CD4-positive, alpha-beta T cell treated with Interleukin-15 for 4 hours (primary cell): ENCODE data around the gene PAPOLA.
A peak's percentile ranks its signal among the peaks of the same experiment; 100 is the strongest.

Source experiments
- DNase-seq: peaks from one replicate; pipeline ENCODE4 v3.0.0-alpha.2; 2020; ENCODE audit warnings: low spot score

The PAPOLA gene

GRCh38 chr14:96565811-96566210 lies 63.6 kb downstream of the PAPOLA start:
- DNase-seq = no peak

DNA sequence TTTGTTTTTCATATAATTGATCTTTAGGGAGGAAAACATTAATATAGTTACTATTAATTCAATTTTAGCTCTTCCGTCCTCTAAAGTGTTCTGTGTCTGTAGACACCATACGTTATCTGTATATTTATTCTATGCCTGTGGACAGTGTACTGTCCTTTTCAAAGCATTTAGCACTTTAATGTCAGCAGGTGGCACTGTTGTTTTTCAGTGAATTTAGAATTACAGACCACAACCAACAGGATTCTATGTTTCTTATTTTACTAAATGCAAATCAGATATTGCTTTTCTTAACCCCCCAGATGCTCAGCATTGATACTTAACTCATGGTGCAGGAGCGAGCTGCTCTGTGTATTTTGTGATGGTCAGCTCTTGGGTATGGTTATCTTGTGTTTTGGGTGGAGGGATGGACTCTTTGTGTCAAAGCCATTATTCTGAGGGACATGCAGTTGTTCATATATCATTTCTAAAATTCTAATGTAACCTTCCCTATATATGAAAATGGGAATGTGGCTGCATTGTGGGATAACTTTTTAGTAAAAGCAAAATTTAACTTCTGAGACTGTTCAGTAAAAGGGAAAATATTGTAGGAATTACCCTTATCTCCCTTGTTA lies 65.2 kb downstream of the PAPOLA start:
- peak; percentile 21 for DNase-seq

DNA sequence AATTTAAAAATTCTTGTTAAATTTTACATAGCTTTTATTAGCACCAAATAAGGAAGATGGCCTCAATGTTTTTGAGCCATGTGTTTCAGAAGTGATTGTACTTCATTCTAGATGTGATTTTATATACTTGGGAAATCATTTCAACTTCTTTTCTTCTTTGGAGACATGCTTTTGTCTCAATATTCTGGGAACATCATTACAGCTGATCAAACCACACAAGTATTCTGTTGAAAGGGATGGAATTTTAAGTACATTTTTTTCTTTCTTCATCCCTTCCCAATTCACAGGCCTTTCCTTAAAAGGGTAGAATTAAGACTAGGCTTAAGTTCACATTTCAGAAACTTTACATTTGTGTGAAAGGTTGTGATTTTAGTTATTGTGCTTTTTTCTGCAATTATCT lies 66.4 kb downstream of the PAPOLA start:
- no peak for DNase-seq

DNA sequence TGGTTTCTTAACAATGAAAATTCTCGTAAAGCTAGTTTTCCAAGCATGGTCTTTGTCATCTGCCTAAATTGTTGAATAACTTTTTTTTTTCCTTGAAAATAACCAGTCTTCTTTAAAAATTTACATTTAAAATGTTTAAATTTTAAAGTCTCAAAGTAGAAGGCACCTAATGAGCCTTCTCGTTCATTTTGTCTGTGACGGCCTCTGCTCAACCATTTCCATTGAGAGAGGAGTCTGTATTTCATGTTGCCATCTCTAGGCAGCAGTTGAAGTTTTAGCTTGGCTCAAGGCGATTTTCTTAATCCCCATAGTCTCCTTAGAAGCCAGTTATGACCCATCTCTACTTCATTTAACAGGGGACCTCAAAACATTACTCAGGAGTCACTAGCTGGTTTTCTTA lies 69.1 kb downstream of the PAPOLA start:
- DNase-seq = no peak

DNA sequence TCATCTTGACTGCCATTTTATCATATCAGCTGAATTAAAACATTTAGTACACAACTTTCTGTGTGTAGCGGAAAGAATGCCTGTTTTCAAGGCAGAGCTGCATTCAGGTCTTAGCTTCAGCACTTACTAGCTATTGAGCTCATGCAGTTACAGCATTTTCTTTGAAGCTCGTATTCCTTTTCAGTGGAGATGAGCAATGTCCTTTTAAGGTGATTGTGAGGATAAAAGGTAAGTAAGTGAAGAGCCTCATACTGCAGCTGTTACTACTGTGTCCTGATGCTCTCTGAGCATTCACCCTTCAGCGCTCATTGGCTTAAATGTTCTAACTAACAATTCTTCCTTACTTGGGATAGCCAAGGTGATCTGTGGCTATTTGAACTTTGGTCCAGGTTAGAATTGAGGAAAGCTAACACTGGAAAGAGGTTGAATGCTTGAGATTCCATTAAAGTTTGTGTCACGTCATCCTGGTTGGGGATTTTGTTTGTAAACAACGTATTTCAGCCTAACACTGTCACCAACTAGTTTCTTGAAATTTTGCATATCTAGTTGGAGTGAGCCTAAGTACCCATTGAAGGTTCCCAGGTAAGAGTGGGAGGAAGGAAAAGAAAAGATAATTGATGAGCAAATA lies 71.4 kb downstream of the PAPOLA start:
- no peak for DNase-seq

DNA sequence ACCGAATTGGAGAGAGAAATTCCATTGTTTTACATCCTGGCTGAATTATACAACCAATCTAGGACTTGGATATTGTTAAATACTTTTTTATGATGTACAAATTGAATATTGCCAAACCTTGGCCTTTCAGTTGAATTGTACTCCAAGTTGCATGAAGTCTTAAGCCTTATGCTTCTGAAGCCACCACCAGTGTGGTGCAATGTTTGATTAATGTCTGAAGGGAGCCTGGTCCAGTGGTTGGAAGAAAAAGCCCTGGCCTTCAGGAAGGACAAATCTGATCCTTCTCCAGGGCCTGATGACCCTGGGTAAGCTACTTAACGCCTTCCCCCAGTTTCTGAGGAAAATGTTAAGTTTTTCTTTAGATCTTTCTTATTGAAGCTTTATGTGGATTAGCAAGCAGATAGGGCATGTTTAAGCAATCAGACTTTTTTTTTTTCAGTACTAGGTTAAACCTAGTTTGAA lies 72.0 kb downstream of the PAPOLA start:
- DNase-seq = no peak

- DNase-seq = no peak
Measured at GRCh38 chr14:96574633-96575632, 72.8 kb downstream of the PAPOLA start.

DNA sequence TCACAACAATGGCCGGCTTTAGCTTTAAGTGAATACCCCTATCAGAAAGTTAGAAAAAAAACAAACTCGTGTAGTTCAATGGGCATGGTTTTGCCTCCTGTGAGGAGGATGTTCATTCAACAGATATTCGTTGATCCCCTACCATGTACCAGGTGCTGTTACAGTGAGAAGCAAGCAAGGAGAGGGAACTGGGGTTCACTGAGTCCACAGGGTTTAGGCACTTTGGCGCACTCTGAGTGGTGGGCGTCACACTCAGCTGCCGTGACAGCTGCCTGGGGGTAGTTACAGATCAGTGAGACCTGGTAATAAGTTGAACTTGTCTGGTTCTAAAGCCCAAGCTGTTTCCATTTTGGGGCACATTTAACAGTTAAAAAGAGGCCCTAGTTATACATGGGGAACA lies 74.2 kb downstream of the PAPOLA start:
- no peak for DNase-seq

GRCh38 chr14:96576937-96577336 lies 74.8 kb downstream of the PAPOLA start:
- no peak for DNase-seq

GRCh38 chr14:96578619-96579018 lies 76.4 kb downstream of the PAPOLA start:
- DNase-seq = no peak

DNA sequence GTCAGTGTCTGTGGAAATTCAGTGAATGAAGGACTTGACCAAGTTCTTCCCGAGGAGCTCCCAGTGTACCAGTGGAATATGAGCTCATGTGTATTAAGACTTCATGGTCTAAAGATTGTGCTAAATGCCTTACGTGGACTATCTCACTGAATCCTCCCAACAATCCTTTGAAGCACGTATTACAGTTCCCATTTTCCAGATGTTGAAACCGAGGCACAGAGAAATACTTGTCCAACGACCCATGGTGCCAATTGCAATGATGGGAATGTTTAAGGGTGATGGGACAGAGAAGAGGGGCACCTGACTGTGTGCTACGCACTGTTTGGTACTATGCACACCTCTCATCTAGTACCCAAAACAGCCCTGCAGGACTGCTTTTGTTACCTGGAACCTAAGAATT lies 77.2 kb downstream of the PAPOLA start:
- DNase-seq = no peak

DNA sequence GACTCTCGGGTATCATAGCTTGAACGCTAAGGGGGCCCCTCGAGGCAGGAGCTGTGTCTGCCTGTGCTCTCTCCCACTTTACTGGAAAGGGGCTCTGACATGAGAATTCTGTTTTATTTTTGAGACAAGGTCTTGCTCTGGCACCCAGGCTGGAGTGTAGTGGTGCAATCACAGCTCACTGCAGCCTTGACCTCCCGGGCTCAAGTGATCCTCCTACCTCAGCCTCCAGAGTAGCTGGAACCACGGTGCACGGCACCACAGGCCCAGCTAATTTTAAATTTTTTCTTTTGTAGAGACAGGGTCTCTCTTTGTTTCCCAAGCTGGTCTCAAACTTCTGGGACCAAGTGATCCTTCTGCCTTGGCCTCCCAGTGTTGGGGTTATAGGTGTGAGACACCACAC lies 77.7 kb downstream of the PAPOLA start:
- no peak for DNase-seq

DNA sequence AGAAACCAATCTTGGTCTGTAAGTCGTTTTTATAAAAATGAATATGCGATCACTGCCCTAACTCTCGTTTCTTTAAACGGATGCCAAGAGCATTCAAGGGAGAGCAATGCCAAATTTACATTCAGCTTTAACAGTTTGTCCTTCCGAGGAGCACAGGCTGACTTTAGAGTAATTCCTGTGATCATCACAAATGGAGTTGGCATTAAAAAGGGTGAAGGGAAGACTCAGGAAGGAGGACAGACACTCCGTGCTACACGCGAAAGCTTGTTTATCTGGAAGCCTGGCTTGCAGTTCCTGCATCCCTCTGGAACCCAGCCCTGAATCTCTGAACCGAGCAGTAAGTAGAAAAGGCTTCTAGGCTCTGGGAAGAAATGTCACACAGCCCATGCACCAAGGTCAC lies 78.4 kb downstream of the PAPOLA start:
- DNase-seq = no peak

DNA sequence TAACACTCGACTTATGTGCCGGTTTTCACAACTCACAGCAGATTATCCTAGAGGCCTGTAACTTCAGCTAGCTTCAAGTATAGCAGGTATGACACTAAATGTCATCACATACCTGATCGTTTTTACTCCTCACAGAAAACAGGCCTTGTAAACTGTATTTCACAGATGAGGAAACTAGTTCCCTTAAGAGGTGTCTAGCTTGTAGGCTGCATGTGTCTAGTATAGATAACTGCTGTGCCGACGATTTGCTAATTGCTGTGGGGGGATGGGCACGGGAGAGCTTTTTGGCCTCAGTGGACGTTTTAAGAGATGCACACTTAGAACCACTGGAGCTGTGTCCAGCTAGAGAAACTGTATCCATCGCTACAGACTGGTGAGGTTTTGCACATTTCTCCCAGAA lies 78.8 kb downstream of the PAPOLA start:
- DNase-seq = no peak

GRCh38 chr14:96581902-96582301 lies 79.7 kb downstream of the PAPOLA start:
- DNase-seq = no peak

DNA sequence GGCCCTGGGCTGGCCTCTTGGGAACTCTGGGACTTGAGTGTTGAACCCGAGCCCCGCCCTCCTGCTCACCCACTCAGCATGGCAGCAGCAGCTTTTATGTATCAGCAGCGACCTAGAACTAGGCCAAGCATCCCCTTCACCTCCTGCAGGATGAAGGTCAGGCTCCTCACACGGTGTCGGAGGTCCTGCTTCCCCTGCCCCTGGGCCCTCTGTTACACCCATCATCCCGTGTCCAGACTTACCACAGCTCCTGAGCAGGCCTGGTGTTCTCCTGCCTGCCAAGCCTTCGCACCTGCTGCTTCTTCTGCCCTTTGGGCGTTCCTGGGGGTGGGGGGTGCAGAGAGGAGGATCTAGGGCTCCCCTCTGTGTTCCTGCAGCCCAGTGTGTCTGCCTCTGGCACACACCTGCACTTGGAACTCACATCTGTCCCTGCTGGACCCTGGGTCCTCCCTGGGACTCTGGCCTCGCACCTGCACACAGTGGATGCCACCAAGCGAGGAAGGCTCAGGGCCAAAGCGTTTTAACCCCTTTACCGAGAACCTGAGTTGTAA lies 80.3 kb downstream of the PAPOLA start:
- no peak for DNase-seq

DNA sequence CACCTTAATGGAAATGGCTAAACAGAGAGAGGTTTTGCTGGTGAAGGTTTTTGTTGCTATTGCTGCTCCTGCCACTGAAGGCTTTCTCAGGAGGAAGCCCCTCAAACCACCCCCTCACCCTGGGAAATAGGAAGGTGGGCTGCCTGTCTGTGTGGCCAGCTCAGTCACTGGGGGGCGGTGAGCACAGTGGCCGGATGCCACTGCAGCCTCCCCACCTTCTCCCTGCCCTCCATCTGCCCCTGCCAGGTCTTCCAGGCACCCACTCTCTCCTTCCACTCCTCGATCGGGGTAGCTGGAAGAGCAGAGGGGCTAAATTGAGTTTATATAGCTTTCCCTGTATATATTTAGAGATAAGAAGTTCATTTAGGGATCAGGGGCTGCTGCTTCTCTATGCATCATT lies 80.8 kb downstream of the PAPOLA start:
- no peak for DNase-seq

GRCh38 chr14:96583569-96584041 lies 81.4 kb downstream of the PAPOLA start:
- no peak for DNase-seq

GRCh38 chr14:96584199-96584906 lies 82.2 kb downstream of the PAPOLA start:
- peak; percentile 14 for DNase-seq

DNA sequence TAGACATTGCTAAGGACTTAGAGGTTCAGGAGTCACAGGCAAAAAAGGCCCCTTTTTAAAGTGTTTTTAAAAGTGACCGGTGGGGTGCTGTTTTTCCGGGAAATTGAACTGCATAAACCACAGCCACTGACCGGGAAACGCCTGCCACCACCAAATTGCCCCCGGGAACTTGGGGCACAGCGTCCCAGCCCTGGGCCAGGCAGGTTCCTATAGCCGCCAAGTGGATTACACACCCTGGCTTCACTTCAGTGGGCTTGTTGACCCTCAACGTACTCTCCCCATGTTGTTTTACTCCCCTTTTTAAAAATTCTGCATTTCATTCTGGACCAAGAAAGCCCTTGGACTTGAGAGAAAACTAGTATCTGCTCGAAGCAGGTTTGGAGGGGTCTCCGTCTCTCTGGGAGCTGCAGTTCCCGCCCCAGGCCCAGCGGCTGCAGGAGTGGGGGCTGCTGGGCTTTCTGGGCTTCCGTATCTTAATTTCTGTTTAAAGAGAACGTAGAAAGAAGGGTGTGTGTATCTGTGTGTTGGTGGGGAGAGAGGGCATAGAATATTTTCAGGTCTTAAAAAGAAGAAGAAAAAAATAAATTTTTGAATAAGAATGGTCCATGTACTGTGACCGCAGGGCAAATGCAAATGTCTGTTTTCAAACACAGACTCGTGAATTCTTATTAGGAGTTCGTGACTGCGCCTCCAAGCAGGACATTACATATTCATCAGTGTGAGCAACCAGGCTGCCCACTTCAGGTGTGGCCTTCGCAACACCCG lies 82.9 kb downstream of the PAPOLA start:
- no peak for DNase-seq

DNA sequence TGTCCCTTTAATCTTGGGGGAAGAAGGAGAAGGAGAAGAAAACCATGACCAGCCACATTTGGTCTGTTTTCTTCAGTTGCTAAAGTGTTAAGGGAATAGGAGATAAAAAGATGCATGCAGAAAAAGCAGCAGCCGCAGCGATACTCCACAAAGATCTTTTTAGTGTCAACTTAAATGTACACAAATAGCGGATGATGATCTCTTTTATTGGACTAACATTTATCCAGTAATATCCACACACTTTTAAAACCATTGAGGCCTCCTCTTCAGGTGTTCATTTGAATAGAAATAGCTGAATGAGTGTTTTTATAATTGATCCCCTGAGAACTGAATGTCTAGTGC lies 83.5 kb downstream of the PAPOLA start:
- DNase-seq = no peak
